HepG2 (cell line): ENCODE measurements around the gene SEMA6B. TPM values are rescaled to one million over a fixed set of nuclear protein-coding genes. Genes with fewer than 3 reads are reported as not detected.
A peak's percentile ranks its signal among the peaks of the same experiment; 100 is the strongest.

ENCODE experiments used
- EEA1 ChIP-seq: sonication (generic); formaldehyde crosslinking; IDR thresholded peaks from 2 replicates; pipeline ENCODE4 v1.5.1; 2020; ENCODE audit warnings: mild to moderate bottlenecking, missing genetic modification reagents, borderline replicate concordance
- HIVEP1 ChIP-seq: sonication (generic); formaldehyde crosslinking; IDR thresholded peaks from 2 replicates; pipeline ENCODE4 v1.4.0; 2020; ENCODE audit warnings: mild to moderate bottlenecking, missing genetic modification reagents
- KLF9 ChIP-seq: IDR thresholded peaks from 2 replicates; pipeline ENCODE4 v1.6.1; 2016; ENCODE audit warnings: low read depth
- RAD21 ChIP-seq: fragments of 450-650 bp; formaldehyde crosslinking; IDR thresholded peaks from 2 replicates; pipeline ENCODE4 v1.5.0; 2020; ENCODE audit warnings: mild to moderate bottlenecking
- SOX6 ChIP-seq, 2 experiments: fragments of 450-650 bp in 1 of 2; sonication (generic) in 1 of 2; formaldehyde crosslinking in 1 of 2; IDR thresholded peaks; 2 replicates each; pipeline versions ENCODE4 v1.4.0 to v1.6.1; 2017 to 2020; ENCODE audit warnings: antibody characterized with exemption in 1 of 2, mild to moderate bottlenecking in 1 of 2, missing genetic modification reagents in 1 of 2
- ZNF230 ChIP-seq: sonication (generic); formaldehyde crosslinking; IDR thresholded peaks from 2 replicates; pipeline ENCODE4 v1.4.0; 2020; ENCODE audit warnings: mild to moderate bottlenecking, missing genetic modification reagents
- ZNF263 ChIP-seq: sonication (generic); formaldehyde crosslinking; IDR thresholded peaks from 2 replicates; pipeline ENCODE4 v1.4.0; 2020; ENCODE audit warnings: missing genetic modification reagents
- ZNF629 ChIP-seq: sonication (generic); formaldehyde crosslinking; conservative IDR thresholded peaks from 2 replicates; pipeline ENCODE4 v1.5.0; 2020; ENCODE audit warnings: missing genetic modification reagents
- ZNF678 ChIP-seq: sonication (generic); formaldehyde crosslinking; IDR thresholded peaks from 2 replicates; pipeline ENCODE4 v1.4.0; 2020; ENCODE audit warnings: mild to moderate bottlenecking, missing genetic modification reagents
- ZSCAN31 ChIP-seq: sonication (generic); formaldehyde crosslinking; IDR thresholded peaks from 2 replicates; pipeline ENCODE4 v1.5.0; 2020; ENCODE audit warnings: low read depth, mild to moderate bottlenecking, missing genetic modification reagents
- polyA plus RNA-seq, 8 experiments: library from polyadenylated mRNA; depleted of rRNA in 3 of 8; stranded (reverse) in 7 of 8; unstranded in 1 of 8; fragments of >200 nt; fragmentation: Illumina TruSeq in 4 of 8; extraction: Trizol in 4 of 8; gene quantifications; 2 replicates each; pipeline versions ENCODE4 v1.2.1 to v1.2.3, GENCODE V29; 2011 to 2016; ENCODE audit warnings: low read depth in 4 of 8, missing spikeins in 1 of 8, mixed read lengths in 1 of 8; ENCODE audit not compliant: insufficient read depth in 1 of 8
- total RNA-seq, 5 experiments: library from RNA; depleted of rRNA; stranded (reverse); fragments of >200 nt; fragmentation: Illumina TruSeq; extraction: Trizol; gene quantifications; 2 replicates each; pipeline ENCODE4 v1.2.3, GENCODE V29; 2016; ENCODE audit warnings: low read depth in 1 of 5
- TF ChIP-seq, protein P1 (sequence below): sonication (generic); formaldehyde crosslinking; IDR thresholded peaks from 2 replicates; pipeline ENCODE4 v1.4.0; 2020; ENCODE audit warnings: missing genetic modification reagents
- TF ChIP-seq, protein P2 (sequence below): IDR thresholded peaks from 2 replicates; pipeline ENCODE4 v1.6.1; 2016; ENCODE audit warnings: mild to moderate bottlenecking
- TF ChIP-seq, protein P3 (sequence below): sonication (generic); formaldehyde crosslinking; IDR thresholded peaks from 2 replicates; pipeline ENCODE4 v1.8.0; 2022; ENCODE audit warnings: mild to moderate bottlenecking, missing genetic modification reagents, borderline replicate concordance
- TF ChIP-seq, protein P4 (sequence below): IDR thresholded peaks from 2 replicates; pipeline ENCODE4 v1.6.1; 2018; ENCODE audit warnings: missing genetic modification reagents, mild to moderate bottlenecking, missing compliant biosample characterization
- TF ChIP-seq, protein P5 (sequence below): sonication (generic); formaldehyde crosslinking; IDR thresholded peaks from 2 replicates; pipeline ENCODE4 v1.8.1; 2023; ENCODE audit warnings: missing genetic modification reagents, mild to moderate bottlenecking, borderline replicate concordance
- TF ChIP-seq, protein P6 (sequence below): IDR thresholded peaks from 2 replicates; pipeline ENCODE4 v1.6.1; 2012; ENCODE audit warnings: inconsistent platforms
- TF ChIP-seq, protein P7 (sequence below): sonication (generic); formaldehyde crosslinking; conservative IDR thresholded peaks from 2 replicates; pipeline ENCODE4 v1.8.0; 2022; ENCODE audit warnings: low read depth, missing genetic modification reagents
- TF ChIP-seq, protein P8 (sequence below): sonication (generic); formaldehyde crosslinking; IDR thresholded peaks from 2 replicates; pipeline ENCODE4 v1.8.1; 2023; ENCODE audit warnings: missing genetic modification reagents, inconsistent platforms, borderline replicate concordance

Gene SEMA6B
- total and polyA plus RNA-seq, 2 of the 13 experiments (the other 11 are each of a cell fraction or from before 2014, with no cell fraction given) = 45.5 to 67.1 TPM

DNA sequence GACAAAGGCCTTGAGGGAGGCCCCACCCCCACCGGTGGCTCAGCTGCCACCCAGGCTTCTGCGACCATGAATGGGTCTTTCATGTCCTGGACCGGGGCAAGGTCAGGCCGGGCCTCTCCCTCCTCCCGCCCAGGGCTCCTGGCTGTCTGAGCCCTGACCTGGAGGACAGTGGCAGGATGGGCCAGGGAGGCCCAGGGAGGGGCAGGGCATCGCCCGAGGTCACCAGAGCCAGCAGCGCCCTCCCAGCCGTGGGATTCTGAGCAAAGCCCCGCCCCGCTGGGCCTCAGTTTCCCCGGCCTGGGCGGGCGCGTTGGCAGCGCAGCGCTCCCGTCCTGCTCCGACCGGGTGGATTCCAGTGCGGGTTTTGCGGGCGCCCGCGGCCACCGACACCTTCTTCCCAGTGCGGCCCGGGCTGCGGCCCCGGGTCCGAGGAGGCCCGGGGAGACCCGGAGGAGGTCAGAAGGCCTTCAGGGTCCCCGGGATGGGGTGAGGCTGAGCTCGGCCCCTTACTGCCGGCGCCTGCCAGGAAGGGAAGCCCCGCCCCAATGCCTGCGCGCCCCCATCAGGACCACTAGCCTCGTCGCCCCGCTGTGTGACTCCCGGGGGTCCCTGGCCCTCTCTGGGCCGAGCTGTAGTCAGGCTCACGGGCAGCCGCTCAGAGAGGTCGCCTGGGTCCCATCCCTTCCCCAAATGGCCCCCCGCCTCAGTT lies 24.6 kb upstream of the SEMA6B start (continued):
- TF ChIP-seq, protein P1, sequence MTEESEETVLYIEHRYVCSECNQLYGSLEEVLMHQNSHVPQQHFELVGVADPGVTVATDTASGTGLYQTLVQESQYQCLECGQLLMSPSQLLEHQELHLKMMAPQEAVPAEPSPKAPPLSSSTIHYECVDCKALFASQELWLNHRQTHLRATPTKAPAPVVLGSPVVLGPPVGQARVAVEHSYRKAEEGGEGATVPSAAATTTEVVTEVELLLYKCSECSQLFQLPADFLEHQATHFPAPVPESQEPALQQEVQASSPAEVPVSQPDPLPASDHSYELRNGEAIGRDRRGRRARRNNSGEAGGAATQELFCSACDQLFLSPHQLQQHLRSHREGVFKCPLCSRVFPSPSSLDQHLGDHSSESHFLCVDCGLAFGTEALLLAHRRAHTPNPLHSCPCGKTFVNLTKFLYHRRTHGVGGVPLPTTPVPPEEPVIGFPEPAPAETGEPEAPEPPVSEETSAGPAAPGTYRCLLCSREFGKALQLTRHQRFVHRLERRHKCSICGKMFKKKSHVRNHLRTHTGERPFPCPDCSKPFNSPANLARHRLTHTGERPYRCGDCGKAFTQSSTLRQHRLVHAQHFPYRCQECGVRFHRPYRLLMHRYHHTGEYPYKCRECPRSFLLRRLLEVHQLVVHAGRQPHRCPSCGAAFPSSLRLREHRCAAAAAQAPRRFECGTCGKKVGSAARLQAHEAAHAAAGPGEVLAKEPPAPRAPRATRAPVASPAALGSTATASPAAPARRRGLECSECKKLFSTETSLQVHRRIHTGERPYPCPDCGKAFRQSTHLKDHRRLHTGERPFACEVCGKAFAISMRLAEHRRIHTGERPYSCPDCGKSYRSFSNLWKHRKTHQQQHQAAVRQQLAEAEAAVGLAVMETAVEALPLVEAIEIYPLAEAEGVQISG (CRISPR knock-in tag) = peak; percentile 84
- TF ChIP-seq, protein P2, sequence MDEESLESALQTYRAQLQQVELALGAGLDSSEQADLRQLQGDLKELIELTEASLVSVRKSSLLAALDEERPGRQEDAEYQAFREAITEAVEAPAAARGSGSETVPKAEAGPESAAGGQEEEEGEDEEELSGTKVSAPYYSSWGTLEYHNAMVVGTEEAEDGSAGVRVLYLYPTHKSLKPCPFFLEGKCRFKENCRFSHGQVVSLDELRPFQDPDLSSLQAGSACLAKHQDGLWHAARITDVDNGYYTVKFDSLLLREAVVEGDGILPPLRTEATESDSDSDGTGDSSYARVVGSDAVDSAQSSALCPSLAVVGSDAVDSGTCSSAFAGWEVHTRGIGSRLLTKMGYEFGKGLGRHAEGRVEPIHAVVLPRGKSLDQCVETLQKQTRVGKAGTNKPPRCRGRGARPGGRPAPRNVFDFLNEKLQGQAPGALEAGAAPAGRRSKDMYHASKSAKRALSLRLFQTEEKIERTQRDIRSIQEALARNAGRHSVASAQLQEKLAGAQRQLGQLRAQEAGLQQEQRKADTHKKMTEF (CRISPR knock-in tag) = peak; percentile 89; the same call in 1 of the 2 replicates
- TF ChIP-seq, protein P3, sequence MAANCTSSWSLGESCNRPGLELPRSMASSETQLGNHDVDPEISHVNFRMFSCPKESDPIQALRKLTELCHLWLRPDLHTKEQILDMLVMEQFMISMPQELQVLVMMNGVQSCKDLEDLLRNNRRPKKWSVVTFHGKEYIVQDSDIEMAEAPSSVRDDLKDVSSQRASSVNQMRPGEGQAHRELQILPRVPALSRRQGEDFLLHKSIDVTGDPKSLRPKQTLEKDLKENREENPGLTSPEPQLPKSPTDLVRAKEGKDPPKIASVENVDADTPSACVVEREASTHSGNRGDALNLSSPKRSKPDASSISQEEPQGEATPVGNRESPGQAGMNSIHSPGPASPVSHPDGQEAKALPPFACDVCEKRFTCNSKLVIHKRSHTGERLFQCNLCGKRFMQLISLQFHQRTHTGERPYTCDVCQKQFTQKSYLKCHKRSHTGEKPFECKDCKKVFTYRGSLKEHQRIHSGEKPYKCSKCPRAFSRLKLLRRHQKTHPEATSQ (CRISPR knock-in tag) = no peak
- TF ChIP-seq ZNF230 = peak; percentile 37; the same call in 1 of the 2 replicates
- peak; percentile 55 for TF ChIP-seq RAD21 (CRISPR knock-in tag)
- TF ChIP-seq ZNF629 (CRISPR knock-in tag) = peak; percentile 60; the same call in 1 of the 2 replicates
- 0 out of 2 replicates have a peak, but pooled peaks have one; percentile 61 for TF ChIP-seq HIVEP1 (CRISPR knock-in tag)
- 0 out of 2 replicates have a peak, but pooled peaks have one; percentile 34 for TF ChIP-seq ZNF678
- TF ChIP-seq, protein P4, sequence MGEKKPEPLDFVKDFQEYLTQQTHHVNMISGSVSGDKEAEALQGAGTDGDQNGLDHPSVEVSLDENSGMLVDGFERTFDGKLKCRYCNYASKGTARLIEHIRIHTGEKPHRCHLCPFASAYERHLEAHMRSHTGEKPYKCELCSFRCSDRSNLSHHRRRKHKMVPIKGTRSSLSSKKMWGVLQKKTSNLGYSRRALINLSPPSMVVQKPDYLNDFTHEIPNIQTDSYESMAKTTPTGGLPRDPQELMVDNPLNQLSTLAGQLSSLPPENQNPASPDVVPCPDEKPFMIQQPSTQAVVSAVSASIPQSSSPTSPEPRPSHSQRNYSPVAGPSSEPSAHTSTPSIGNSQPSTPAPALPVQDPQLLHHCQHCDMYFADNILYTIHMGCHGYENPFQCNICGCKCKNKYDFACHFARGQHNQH = peak; percentile 66
- TF ChIP-seq, protein P5, sequence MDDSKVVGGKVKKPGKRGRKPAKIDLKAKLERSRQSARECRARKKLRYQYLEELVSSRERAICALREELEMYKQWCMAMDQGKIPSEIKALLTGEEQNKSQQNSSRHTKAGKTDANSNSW (CRISPR knock-in tag) = no peak
- no peak for TF ChIP-seq SOX6 (IDR thresholded peaks at IDR 0.05)
- TF ChIP-seq SOX6 (CRISPR knock-in tag; IDR thresholded peaks at IDR 0.05) = peak; percentile 90
- TF ChIP-seq, protein P6, sequence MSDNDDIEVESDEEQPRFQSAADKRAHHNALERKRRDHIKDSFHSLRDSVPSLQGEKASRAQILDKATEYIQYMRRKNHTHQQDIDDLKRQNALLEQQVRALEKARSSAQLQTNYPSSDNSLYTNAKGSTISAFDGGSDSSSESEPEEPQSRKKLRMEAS = peak; percentile 6
- no peak for TF ChIP-seq KLF9
- peak; percentile 48; the same call in 1 of the 2 replicates for TF ChIP-seq EEA1
- TF ChIP-seq, protein P7, sequence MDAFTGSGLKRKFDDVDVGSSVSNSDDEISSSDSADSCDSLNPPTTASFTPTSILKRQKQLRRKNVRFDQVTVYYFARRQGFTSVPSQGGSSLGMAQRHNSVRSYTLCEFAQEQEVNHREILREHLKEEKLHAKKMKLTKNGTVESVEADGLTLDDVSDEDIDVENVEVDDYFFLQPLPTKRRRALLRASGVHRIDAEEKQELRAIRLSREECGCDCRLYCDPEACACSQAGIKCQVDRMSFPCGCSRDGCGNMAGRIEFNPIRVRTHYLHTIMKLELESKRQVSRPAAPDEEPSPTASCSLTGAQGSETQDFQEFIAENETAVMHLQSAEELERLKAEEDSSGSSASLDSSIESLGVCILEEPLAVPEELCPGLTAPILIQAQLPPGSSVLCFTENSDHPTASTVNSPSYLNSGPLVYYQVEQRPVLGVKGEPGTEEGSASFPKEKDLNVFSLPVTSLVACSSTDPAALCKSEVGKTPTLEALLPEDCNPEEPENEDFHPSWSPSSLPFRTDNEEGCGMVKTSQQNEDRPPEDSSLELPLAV = no peak
- TF ChIP-seq, protein P8, sequence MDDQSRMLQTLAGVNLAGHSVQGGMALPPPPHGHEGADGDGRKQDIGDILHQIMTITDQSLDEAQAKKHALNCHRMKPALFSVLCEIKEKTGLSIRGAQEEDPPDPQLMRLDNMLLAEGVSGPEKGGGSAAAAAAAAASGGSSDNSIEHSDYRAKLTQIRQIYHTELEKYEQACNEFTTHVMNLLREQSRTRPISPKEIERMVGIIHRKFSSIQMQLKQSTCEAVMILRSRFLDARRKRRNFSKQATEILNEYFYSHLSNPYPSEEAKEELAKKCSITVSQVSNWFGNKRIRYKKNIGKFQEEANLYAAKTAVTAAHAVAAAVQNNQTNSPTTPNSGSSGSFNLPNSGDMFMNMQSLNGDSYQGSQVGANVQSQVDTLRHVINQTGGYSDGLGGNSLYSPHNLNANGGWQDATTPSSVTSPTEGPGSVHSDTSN (CRISPR knock-in tag) = no peak
- TF ChIP-seq ZNF263 = peak; percentile 99
- TF ChIP-seq ZSCAN31 (CRISPR knock-in tag) = 0 out of 2 replicates have a peak, but pooled peaks have one; percentile 17
